ENCODE measurements around the gene BCL7A.

- no peak for TF ChIP-seq CTCF (conservative IDR thresholded peaks at IDR 0.05; ENCODE audit: low read depth, low read length)
- no peak for TF ChIP-seq EZH2phosphoT487 (IDR thresholded peaks at IDR 0.05; ENCODE audit: borderline replicate concordance, low read length)
Measured at GRCh38 chr12:122046145-122046544, 24.5 kb downstream of the BCL7A start.
